Bronchial epithelial cell (primary cell): ENCODE measurements around the gene BACH1. TPM values are rescaled to one million over a fixed set of nuclear protein-coding genes. Genes with fewer than 3 reads are reported as not detected.

Source experiments
- DNase-seq: peaks from one replicate; pipeline ENCODE4 v3.0.0-alpha.2; 2010; ENCODE audit warnings: low read depth
- FAIRE-seq: peaks from 2 replicates; lab custom pipeline; 2011; peaks lifted over from hg19 to GRCh38; lab: Jason Lieb, UNC
- H3K27me3 ChIP-seq: 2 replicates; pipeline ENCODE4 v1.5.1; 2011; ENCODE audit warnings: low read length; ENCODE audit not compliant: control insufficient read depth, insufficient read depth
- H3K36me3 ChIP-seq: 2 replicates; pipeline ENCODE4 v1.5.1; 2011; ENCODE audit warnings: low read length; ENCODE audit not compliant: control insufficient read depth, insufficient read depth
- H3K4me3 ChIP-seq: 2 replicates; pipeline ENCODE4 v1.5.1; 2011; ENCODE audit warnings: mild to moderate bottlenecking, low read depth, low read length, control low read depth
- total RNA-seq: library from RNA; depleted of rRNA; stranded (reverse); fragments of >200 nt; gene quantifications from 2 replicates; pipeline ENCODE4 v1.2.1, GENCODE V29; 2014
- TF ChIP-seq, protein P1 (sequence below): IDR thresholded peaks from 2 replicates; pipeline ENCODE4 v1.5.1; 2011; ENCODE audit warnings: mild to moderate bottlenecking, moderate library complexity, low read length, control low read depth, inconsistent platforms; ENCODE audit not compliant: insufficient read depth, severe bottlenecking

The BACH1 gene
- total RNA-seq, 1 donor from 2014 or later = 97.7 TPM

GRCh38 chr21:29312981-29313380, 14.3 kb downstream of the BACH1 start:
- no peak overlapping the region for H3K4me3 ChIP-seq
- no peak for FAIRE-seq
- no peak for DNase-seq
- TF ChIP-seq, protein P1, sequence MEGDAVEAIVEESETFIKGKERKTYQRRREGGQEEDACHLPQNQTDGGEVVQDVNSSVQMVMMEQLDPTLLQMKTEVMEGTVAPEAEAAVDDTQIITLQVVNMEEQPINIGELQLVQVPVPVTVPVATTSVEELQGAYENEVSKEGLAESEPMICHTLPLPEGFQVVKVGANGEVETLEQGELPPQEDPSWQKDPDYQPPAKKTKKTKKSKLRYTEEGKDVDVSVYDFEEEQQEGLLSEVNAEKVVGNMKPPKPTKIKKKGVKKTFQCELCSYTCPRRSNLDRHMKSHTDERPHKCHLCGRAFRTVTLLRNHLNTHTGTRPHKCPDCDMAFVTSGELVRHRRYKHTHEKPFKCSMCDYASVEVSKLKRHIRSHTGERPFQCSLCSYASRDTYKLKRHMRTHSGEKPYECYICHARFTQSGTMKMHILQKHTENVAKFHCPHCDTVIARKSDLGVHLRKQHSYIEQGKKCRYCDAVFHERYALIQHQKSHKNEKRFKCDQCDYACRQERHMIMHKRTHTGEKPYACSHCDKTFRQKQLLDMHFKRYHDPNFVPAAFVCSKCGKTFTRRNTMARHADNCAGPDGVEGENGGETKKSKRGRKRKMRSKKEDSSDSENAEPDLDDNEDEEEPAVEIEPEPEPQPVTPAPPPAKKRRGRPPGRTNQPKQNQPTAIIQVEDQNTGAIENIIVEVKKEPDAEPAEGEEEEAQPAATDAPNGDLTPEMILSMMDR = no peak
- peaks cover 2% of the 10 kb centered on the region for H3K36me3 ChIP-seq
- no peaks in the 10 kb centered on the region for H3K27me3 ChIP-seq

DNA sequence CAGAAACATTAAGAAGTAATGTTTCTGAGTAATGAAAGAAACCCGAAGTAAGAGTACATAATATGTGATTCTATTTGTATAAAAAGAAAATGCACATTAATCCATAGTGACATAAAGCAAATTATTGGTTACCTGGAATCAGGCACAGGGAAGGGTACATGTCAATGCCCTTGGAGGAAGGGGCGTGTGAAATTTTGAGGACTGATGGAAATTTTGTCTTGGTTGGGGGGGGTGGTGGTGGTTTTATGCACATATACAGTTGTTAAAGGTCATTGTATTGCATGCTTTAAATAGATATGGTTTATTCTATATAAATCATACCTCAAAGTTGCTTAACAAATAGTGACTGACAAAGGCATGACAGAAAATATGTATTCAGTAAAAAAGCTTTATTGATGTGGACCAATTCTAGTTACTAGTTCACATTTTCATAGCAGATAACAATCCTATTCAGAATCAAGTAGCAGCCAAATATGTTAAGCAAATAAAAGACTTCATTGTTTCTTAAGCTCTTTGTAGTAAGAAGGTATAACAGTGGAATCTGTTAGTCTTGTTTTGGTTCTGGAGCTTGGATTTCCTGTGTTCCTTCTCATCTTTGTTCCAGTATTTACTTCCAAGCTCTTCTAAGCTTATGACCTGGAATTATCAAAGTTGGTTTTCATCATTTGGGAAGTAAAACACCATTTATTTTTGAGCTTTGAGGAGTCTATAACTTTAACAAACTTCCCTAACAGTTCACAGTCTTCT, 15.1 kb downstream of the BACH1 start:
- FAIRE-seq (no peak), DNase-seq (no peak)
- peaks cover 4% of the 10 kb centered on the region for H3K36me3 ChIP-seq
- H3K4me3 ChIP-seq = no peak overlapping the region
- H3K27me3 ChIP-seq = no peaks in the 10 kb centered on the region
- TF ChIP-seq, protein P1 = no peak

DNA sequence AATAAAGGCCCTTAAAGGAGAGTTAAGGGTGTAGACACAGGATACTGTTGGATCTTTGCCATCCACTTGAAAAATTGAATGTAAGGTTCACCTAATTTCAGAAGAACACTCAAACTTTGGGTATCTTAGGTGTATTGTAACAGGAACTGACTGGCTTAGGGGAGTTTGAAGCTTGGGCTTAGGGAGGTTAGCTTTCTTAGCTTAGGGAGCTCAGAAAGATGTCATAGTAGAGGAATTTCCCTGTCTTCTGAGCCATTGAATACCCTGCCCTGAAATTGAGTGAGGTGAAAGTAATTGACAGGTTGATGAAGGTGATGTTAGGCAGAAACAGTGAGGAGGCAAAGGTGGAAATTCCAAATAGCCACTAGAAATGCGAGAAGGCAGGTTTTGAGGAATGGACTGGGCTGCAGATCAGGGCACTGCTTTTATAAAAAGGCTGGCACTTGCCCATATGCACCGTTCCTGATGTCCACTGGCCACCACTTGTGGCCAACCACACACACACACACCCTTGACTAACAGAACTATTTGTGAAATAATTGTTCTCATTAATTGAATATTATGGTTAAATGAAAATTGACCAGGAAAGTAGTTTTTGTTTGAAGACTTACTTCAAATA, 16.5 kb downstream of the BACH1 start:
- TF ChIP-seq, protein P1 = no peak
- no peaks in the 10 kb centered on the region for H3K27me3 ChIP-seq
- H3K36me3 ChIP-seq = peaks cover 4% of the 10 kb centered on the region
- H3K4me3 ChIP-seq = no peak overlapping the region
- DNase-seq (no peak), FAIRE-seq (no peak)

GRCh38 chr21:29316029-29316742, 17.5 kb downstream of the BACH1 start:
- DNase-seq = no peak
- Histone ChIP-seq H3K36me3 (peaks cover 3% of the 10 kb centered on the region), H3K27me3 (no peaks in the 10 kb centered on the region), H3K4me3 (no peak overlapping the region)
- no peak for FAIRE-seq
- TF ChIP-seq, protein P1 = no peak

GRCh38 chr21:29316806-29317205, 18.1 kb downstream of the BACH1 start:
- no peak for DNase-seq

More at GRCh38 chr21:29316806-29317205, 18.1 kb downstream of the BACH1 start:
- Histone ChIP-seq H3K36me3 (peaks cover 4% of the 10 kb centered on the region), H3K4me3 (no peak overlapping the region), H3K27me3 (no peaks in the 10 kb centered on the region)
- TF ChIP-seq, protein P1 = no peak
- FAIRE-seq = no peak
